H1 (cell line): Measurements from ENCODE around the gene SEC11A.

Source experiments
- CHD2 ChIP-seq: IDR thresholded peaks from 2 replicates; pipeline ENCODE4 v1.6.1; 2012; ENCODE audit warnings: low read length, improper control_type of control experiment
- CTCF ChIP-seq, 3 experiments: IDR thresholded peaks; 1 replicate in 2 of 3; 2 replicates in 1 of 3; pipeline versions ENCODE4 v1.5.1 to v1.6.1; 2011; ENCODE audit warnings: low read length in 3 of 3, mild to moderate bottlenecking in 3 of 3, inconsistent platforms in 2 of 3, low read depth in 1 of 3, moderate library complexity in 1 of 3; ENCODE audit not compliant: insufficient read depth in 1 of 3; ENCODE audit errors: control extremely low read depth in 1 of 3
- GABPA ChIP-seq: IDR thresholded peaks from 2 replicates; pipeline ENCODE4 v1.6.1; 2011; ENCODE audit warnings: mild to moderate bottlenecking, low read length, moderate library complexity, borderline replicate concordance; ENCODE audit not compliant: insufficient read depth
- MAX ChIP-seq: IDR thresholded peaks from 2 replicates; pipeline ENCODE4 v1.6.1; 2012; ENCODE audit warnings: inconsistent platforms
- RFX5 ChIP-seq: IDR thresholded peaks from 2 replicates; pipeline ENCODE4 v1.6.1; 2011; ENCODE audit warnings: low read depth, low read length, improper control_type of control experiment, borderline replicate concordance
- SAP30 ChIP-seq: fragments of 300-600 bp; sonication (generic); IDR thresholded peaks from 2 replicates; pipeline ENCODE4 v1.7.1; 2012; ENCODE audit warnings: low read length, moderate library complexity, mild to moderate bottlenecking, inconsistent platforms; ENCODE audit not compliant: insufficient read depth, insufficient replicate concordance
- TAF1 ChIP-seq: IDR thresholded peaks from 2 replicates; pipeline ENCODE4 v1.6.1; 2011; ENCODE audit warnings: mild to moderate bottlenecking, low read depth, low read length

- no peak for TF ChIP-seq TAF1
- TF ChIP-seq CTCF (IDR thresholded peaks at IDR 0.05; ENCODE audit: control extremely low read depth in 1 of 3, insufficient read depth in 1 of 3, low read depth in 1 of 3, low read length in 3 of 3) = no peak
- TF ChIP-seq GABPA = no peak
- no peak for TF ChIP-seq MAX
- TF ChIP-seq SAP30 = no peak
- no peak for TF ChIP-seq CHD2
- no peak for TF ChIP-seq RFX5
Observed at GRCh38 chr15:84752700-84753099, 36.8 kb upstream of the SEC11A start.
